Fibroblast of the aortic adventitia (primary cell): ENCODE measurements around the gene GPC6. TPM values are rescaled to one million over a fixed set of nuclear protein-coding genes. Genes with fewer than 3 reads are reported as not detected.
A peak's percentile ranks its signal among the peaks of the same experiment; 100 is the strongest.

ENCODE experiments used
- DNase-seq: peaks from one replicate; pipeline ENCODE4 v3.0.0-alpha.2; 2010; ENCODE audit warnings: low read depth
- H3K4me3 ChIP-seq: 2 replicates; pipeline ENCODE4 v1.5.1; 2011; ENCODE audit warnings: low read depth, mild to moderate bottlenecking, control low read depth, low read length, moderate library complexity
- total RNA-seq: library from RNA; depleted of rRNA; stranded (reverse); fragments of >200 nt; gene quantifications from 2 replicates; pipeline ENCODE4 v1.2.3, GENCODE V29; 2012; ENCODE audit warnings: low replicate concordance
- TF ChIP-seq, protein P1 (sequence below): IDR thresholded peaks from 2 replicates; pipeline ENCODE4 v1.5.1; 2011; ENCODE audit warnings: mild to moderate bottlenecking, low read length, control low read depth, inconsistent platforms; ENCODE audit not compliant: insufficient read depth

The GPC6 gene
- total RNA-seq, 1 donor, result 92.6 TPM

DNA sequence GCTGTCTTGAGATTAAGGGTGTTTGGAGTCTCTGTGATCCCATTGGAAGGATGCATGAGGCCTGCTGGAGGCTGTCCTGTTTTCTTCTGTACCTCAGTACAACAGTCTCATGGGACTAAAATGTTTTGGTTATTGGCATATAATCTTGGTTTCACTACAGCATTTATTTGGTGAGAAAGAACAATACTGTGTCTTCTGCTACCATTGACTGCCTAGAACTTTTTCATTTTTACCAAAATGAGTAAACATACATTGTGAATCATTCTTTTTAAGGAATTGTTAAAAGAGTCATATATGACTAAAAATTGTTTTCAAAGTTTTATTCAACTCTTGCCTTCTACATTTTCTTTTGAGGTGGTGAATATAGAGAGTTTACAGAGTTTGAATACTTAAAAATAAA is 459.8 kb downstream of the GPC6 start:
- H3K4me3 ChIP-seq, result no peak overlapping the region
- TF ChIP-seq, protein P1, sequence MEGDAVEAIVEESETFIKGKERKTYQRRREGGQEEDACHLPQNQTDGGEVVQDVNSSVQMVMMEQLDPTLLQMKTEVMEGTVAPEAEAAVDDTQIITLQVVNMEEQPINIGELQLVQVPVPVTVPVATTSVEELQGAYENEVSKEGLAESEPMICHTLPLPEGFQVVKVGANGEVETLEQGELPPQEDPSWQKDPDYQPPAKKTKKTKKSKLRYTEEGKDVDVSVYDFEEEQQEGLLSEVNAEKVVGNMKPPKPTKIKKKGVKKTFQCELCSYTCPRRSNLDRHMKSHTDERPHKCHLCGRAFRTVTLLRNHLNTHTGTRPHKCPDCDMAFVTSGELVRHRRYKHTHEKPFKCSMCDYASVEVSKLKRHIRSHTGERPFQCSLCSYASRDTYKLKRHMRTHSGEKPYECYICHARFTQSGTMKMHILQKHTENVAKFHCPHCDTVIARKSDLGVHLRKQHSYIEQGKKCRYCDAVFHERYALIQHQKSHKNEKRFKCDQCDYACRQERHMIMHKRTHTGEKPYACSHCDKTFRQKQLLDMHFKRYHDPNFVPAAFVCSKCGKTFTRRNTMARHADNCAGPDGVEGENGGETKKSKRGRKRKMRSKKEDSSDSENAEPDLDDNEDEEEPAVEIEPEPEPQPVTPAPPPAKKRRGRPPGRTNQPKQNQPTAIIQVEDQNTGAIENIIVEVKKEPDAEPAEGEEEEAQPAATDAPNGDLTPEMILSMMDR, result no peak
- DNase-seq, result no peak

- TF ChIP-seq, protein P1, result no peak
- H3K4me3 ChIP-seq, result no peak overlapping the region
- DNase-seq, result peak; percentile 27
Measured at GRCh38 chr13:93687261-93687660, 460.7 kb downstream of the GPC6 start.

- TF ChIP-seq, protein P1, result no peak
- peak; percentile 19 for DNase-seq
- no peak overlapping the region for H3K4me3 ChIP-seq
Measured at GRCh38 chr13:93689333-93689732, 462.7 kb downstream of the GPC6 start.

DNA sequence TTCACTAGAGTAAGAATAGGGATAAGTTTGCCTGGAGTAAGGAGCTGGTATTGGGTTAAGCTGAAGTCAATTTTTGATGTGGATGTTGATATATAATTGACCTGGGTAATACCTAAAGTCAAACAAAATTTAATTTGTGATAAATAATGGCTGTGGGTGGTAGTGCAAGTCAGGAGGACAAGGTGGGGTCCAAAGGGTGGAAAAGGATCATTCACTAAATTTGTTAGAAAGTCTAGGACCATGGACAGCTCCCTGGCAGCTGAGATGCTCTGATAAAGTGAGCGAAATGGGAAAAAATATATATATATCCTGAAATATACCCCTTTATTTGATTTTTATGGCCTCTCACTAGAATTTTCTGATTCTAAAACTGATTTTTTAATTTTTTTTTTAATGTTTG is 463.5 kb downstream of the GPC6 start:
- TF ChIP-seq, protein P1, result no peak
- DNase-seq, result peak; percentile 48
- no peak overlapping the region for H3K4me3 ChIP-seq

DNA sequence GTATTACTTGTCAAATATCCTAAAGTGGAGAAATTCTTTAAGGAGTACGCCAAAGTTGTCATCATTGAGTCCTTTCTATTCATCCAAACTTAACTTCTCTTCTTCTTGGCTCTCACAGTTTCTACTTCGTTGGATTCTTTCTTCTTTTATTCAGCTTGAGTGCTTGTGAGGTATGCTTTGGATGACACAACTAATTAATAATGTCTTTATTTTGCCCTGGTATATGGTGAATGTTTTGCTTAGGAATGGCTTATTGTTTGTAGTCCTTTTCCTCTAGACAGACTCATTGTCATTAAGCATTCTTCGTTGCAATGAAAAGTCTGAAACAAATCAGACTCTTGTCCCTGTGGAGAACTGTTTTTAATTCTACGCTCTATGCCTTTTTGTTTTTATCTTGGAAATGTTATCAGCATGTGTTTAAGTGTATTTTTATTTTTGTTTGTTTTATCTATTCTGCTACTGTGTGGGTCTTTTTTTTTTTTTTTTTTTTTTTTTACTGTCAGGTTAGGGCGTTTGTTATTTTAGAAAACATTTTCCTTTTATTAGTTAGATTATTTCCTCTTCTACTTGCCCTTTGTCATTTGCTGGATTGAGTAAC is 471.5 kb downstream of the GPC6 start:
- DNase-seq, result no peak
- H3K4me3 ChIP-seq, result no peak overlapping the region
- TF ChIP-seq, protein P1, result no peak

DNA sequence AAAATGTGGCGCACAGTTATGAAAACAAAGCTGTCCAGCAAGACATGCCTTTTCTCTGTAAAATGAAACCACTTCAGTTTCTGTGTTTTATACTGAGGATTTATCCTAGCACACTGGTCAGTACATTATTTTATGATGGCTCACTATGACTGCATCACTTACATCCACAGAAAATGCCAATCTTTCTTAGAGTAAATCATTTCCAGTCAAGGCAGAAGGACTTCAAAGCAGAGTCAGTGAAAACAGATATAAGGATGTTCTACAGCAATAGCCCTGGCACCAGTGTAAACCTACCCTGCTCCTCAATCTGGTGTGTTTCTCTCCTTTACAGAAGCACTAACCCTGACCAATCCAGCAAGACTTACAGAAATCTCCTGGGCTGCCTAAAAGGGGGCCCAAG is 473.5 kb downstream of the GPC6 start:
- DNase-seq, result peak; percentile 19
- no peak overlapping the region for H3K4me3 ChIP-seq
- TF ChIP-seq, protein P1, result no peak
